Epithelial cell of prostate (primary cell): Measurements from ENCODE around the gene RCL1.
"Not testable (repeated sequence)": the region's sequence is repeated elsewhere in the genome, so short reads cannot be mapped to it uniquely, and the experiment has no call there.

Experiments used
- DNase-seq: peaks from one replicate; pipeline ENCODE4 v3.0.0-alpha.2; 2011; ENCODE audit warnings: low read depth, low spot score
- H3K27ac ChIP-seq: fragments of 450-650 bp; 2 replicates; pipeline ENCODE4 v1.5.1; 2017; ENCODE audit warnings: mild to moderate bottlenecking

RCL1 gene

DNA sequence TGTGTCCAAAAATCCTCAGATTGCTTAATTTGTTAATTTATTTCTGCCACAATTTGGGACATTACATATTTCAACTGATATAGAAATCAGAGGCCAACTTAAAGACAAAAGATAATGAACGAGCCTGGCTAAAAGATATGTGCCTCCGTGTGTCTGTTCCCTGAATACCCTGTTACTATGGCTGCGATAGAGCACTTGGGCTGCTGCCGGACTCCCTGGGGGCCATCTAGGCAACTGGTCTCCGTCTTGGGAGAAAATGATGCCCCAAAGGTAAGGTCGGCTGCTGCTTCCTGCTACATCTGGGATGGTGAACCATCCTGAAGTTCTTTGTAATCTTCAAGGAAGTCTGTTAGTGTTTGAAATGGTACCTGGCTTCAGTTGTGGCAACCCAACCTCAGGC lies 72.0 kb downstream of the RCL1 start:
- H3K27ac ChIP-seq: no peak overlapping the region
- DNase-seq: no peak

GRCh38 chr9:4865681-4866080 lies 72.9 kb downstream of the RCL1 start:
- peak overlapping the region; percentile 2 for H3K27ac ChIP-seq
- DNase-seq: no peak

GRCh38 chr9:4866239-4866969 lies 73.7 kb downstream of the RCL1 start:
- H3K27ac ChIP-seq: peak overlapping the region; percentile 2
- peak; percentile 18 for DNase-seq

GRCh38 chr9:4873066-4873465 lies 80.3 kb downstream of the RCL1 start:
- DNase-seq: no peak
- no peak overlapping the region for H3K27ac ChIP-seq

DNA sequence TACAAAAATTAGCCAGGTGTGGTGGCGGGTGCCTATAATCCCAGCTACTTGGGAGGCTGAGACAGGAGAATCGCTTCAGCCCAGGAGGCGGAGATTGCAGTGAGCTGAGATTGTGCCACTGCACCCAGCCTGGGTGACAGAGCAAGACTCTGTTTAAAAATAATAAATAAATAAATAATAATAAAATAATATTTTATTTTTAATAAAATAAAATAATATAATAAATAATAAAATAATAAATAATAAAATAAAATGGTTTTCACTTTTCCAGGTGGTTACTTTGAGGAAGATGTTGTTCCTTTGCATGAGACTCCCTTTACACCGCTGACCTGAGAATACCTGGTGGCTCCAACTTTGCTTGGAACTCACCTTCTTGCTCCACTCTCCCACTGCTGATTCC lies 82.8 kb downstream of the RCL1 start:
- no peak overlapping the region for H3K27ac ChIP-seq
- no peak for DNase-seq

DNA sequence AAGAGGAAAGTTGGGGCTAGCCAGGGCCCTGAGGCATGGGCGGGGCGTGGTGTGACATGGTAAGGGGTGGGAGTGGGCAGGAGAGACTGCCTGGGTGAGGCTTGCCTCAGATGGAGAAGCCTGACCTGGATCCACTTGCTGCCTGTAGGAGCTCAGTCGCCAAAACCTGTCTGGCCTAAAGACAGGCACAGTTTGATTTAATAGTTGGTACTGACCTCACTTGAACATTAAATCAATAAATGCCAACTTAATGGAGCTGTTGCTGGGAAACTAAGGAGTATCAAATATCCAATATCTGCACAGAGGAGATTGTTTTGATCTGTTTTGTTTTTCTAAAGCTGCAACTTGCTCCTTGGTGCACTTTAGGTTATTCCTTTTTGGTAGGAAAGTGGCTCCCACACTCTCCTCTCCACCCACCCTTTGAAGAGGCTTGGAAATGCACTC lies 86.4 kb downstream of the RCL1 start:
- DNase-seq: no peak
- no peak overlapping the region for H3K27ac ChIP-seq

- H3K27ac ChIP-seq: no peak overlapping the region
- no peak for DNase-seq
Observed at GRCh38 chr9:4883326-4883873, 90.7 kb downstream of the RCL1 start.

DNA sequence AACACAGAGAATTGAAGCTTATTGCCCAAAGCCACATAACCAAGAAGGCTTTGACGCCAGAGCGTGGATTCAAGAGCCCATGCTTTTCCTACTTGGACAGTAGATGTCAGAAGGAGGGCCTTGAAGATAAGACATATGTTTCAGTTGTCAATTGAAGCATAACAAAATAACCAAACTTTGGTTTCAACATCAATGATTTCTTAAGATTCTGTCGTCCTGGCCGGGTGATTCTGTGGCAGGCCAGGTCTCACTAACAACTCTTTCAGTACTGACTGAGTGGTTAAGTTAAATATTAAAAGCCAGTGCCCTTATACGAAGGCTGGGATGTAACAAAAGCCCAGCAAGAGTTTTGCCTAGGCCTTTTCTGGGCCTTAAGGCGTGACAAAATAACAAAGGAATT lies 94.0 kb downstream of the RCL1 start:
- H3K27ac ChIP-seq: no peak overlapping the region
- no peak for DNase-seq

- no peak for DNase-seq
- H3K27ac ChIP-seq: no peak overlapping the region
Observed at GRCh38 chr9:4887556-4887955, 94.8 kb downstream of the RCL1 start.

DNA sequence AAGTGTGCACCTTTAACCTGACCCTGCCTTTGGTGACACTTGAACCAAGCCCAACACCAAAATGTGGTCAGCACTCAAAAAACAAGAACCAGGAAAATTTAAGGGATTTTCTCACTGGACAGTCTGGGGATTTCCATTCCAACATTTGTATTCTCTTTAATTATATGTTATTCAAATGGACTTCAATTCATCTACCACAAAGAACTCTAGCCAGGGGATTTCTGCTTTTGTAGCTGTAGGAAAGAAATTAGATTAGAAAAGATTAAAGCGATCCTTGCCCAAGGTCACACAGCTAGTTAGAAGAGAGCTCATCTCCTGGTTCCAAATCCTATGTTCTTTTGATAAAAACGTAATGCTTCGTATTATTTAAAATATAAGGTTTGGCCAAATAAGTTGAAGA lies 97.5 kb downstream of the RCL1 start:
- no peak for DNase-seq
- no peak overlapping the region for H3K27ac ChIP-seq

DNA sequence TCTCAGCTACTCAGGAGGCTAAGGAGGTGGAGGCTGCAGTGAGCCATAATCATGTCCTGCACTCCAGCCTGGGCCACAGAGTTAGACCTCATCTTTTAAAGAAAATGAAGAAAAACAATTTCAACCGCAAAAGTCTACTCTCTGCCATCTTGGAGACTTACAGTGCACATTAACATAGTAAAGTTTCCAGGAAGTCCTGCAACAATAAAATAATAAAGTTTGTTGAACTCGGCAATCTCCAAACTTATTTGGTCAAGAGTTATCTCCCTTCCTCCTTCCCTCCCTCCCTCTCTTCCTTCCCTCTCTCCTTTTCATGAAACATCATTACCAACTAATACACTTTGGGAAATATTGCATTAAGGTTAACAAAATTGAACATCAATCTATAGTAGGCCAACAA lies 98.2 kb downstream of the RCL1 start:
- no peak overlapping the region for H3K27ac ChIP-seq
- no peak for DNase-seq

DNA sequence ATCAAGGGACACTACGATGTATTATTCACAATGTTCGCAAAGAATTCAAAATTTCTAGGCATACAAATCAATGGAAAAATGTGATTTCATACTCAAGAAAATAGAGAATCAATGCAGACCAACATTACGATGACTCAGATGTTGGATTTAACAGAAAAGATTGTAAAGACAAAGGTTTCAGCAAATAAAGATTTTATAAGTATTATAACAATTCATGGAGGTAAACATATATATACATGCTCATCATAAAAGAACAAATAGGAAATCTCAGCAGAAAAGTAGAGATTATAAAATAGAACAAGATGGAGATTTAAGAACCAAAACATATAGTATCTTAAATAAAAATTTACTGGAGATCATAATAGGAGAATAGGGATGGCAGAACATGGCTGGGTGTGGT lies 98.9 kb downstream of the RCL1 start:
- H3K27ac ChIP-seq: no peak overlapping the region
- DNase-seq: no peak

DNA sequence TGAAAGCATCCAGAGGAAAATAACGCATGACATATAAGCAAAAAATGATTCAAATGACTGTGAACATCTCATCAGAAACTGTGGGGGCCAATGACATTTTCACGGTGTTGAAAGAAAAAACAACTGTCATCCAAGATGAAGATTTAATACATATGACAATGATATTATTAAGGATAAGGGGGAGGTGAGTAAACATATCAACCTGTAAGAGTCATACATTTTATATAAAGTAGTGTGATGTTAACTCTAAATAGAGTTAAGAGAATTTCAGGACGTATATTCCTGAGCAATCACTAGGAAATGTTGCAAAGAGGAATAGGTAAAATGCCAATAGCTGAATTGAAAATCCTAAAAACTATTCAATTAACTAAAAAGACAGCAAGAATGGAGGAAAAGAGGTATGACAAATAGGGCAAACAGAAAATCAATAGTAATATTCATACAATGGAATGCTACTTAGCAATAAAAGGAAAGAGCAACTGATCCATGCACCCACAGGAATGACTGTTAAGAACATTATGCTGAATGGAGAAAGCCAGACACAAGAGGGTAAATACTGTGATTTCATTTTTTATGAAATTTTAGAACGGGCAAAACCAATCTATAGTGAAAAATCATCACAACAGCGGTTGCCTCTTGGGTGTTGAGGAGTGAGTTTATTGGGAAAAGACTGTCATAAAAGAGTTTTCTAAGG lies 99.9 kb downstream of the RCL1 start:
- H3K27ac ChIP-seq: peak overlapping the region; percentile 81
- DNase-seq: no peak

GRCh38 chr9:4894076-4894475 lies 101.3 kb downstream of the RCL1 start:
- H3K27ac ChIP-seq: peak overlapping the region; percentile 81
- DNase-seq: peak; percentile 62

- H3K27ac ChIP-seq, DNase-seq: not testable (repeated sequence)
Observed at GRCh38 chr9:4899853-4900252, 107.1 kb downstream of the RCL1 start.

GRCh38 chr9:4901401-4902134 lies 108.8 kb downstream of the RCL1 start:
- H3K27ac ChIP-seq: peak overlapping the region; percentile 67
- DNase-seq: peak; percentile 50

- H3K27ac ChIP-seq: peak overlapping the region; percentile 67
- no peak for DNase-seq
Observed at GRCh38 chr9:4902135-4902475, 109.4 kb downstream of the RCL1 start.

DNA sequence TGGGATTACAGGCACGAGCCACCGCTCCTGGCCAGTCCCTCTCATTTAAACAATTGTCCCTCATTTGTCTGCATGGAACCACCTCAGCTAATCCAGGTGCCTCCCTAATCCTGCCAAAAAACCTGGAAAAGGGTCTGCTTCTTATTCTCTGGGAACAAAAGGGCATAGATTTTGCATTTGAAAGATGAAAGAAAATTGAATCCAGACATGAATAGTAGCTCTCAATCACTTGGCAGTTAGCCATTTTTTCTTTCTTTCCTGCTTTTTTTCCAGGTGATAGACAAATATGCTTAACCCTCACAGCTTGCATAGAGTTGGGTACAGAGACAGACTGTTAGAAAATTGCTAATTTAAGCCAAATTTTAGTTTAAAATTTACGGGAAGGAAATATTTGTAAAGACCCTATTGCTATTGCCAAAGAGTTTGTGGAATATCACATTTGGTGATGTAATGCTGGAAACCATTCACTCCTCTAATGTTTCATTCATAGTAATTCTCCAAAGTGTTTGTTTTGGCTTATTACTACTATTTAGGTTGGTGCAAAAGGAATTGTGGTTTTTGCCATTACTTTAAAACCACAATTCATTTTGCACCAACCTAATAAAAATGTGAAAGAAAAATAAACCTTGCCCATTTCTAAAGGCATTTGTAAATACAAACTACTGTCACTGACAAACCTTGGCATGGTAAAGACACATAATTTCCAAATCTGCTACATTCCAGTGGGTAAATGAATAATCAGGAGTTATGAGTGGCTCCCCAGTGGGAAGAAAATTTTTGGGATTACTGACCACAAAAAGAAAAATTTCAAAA lies 111.8 kb downstream of the RCL1 start:
- DNase-seq: no peak
- peak overlapping the region; percentile 13 for H3K27ac ChIP-seq

DNA sequence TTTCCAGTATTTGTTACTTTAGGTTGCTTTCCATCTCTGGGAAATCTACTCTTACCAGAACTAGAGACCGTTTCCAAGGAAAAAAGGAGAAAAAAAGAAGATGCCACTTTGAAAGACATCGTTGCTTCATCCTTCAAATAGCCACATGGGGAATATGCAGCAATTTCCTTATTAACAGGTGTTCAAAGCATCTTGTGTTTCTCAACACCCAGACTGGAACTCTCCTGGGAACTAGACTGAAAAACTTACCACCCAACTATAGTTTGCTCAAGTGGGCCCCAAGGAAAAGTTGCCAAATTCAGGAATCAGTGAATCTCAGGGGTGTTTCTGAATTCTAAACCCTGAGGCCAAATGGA lies 112.4 kb downstream of the RCL1 start:
- H3K27ac ChIP-seq: peak overlapping the region; percentile 13
- DNase-seq: no peak
